Fibroblast of skin of right biceps (primary cell): ENCODE data around the gene ARHGEF16.

Source experiments
- DNase-seq: peaks from one replicate; pipeline ENCODE4 v3.0.0-alpha.2; 2013

Gene ARHGEF16

GRCh38 chr1:3457910-3458883 lies 3.7 kb downstream of the ARHGEF16 start:
- DNase-seq = no peak

GRCh38 chr1:3459051-3459908 lies 4.8 kb downstream of the ARHGEF16 start:
- no peak for DNase-seq

GRCh38 chr1:3459940-3460671 lies 5.6 kb downstream of the ARHGEF16 start:
- no peak for DNase-seq

GRCh38 chr1:3460672-3461131 lies 6.2 kb downstream of the ARHGEF16 start:
- no peak for DNase-seq

- no peak for DNase-seq
Measured at GRCh38 chr1:3461238-3461933, 6.9 kb downstream of the ARHGEF16 start.

GRCh38 chr1:3461934-3462275 lies 7.4 kb downstream of the ARHGEF16 start:
- no peak for DNase-seq

GRCh38 chr1:3462356-3463012 lies 8.0 kb downstream of the ARHGEF16 start:
- DNase-seq = no peak

- DNase-seq = no peak
Measured at GRCh38 chr1:3463013-3463385, 8.5 kb downstream of the ARHGEF16 start.

- DNase-seq = no peak
Measured at GRCh38 chr1:3463408-3463863, 9.0 kb downstream of the ARHGEF16 start.

- no peak for DNase-seq
Measured at GRCh38 chr1:3463891-3464648, 9.6 kb downstream of the ARHGEF16 start.

- DNase-seq = no peak
Measured at GRCh38 chr1:3464649-3465025, 10.2 kb downstream of the ARHGEF16 start.

GRCh38 chr1:3465091-3465934 lies 10.8 kb downstream of the ARHGEF16 start:
- no peak for DNase-seq

- DNase-seq = no peak
Measured at GRCh38 chr1:3465935-3466321, 11.5 kb downstream of the ARHGEF16 start.

- no peak for DNase-seq
Measured at GRCh38 chr1:3466366-3467075, 12.1 kb downstream of the ARHGEF16 start.

- no peak for DNase-seq
Measured at GRCh38 chr1:3467096-3468036, 12.9 kb downstream of the ARHGEF16 start.

- DNase-seq = no peak
Measured at GRCh38 chr1:3468236-3469103, 14.0 kb downstream of the ARHGEF16 start.
